HG03354 (cell line): ENCODE results near the gene AGBL1.

ENCODE experiments used
- ATAC-seq: cut with Tn5 transposase; IDR thresholded peaks from one replicate; pipeline ENCODE4 v1.9.1; 2021; ENCODE audit warnings: mild to moderate bottlenecking; ENCODE audit not compliant: unreplicated experiment, poor library complexity, severe bottlenecking

Gene AGBL1

DNA sequence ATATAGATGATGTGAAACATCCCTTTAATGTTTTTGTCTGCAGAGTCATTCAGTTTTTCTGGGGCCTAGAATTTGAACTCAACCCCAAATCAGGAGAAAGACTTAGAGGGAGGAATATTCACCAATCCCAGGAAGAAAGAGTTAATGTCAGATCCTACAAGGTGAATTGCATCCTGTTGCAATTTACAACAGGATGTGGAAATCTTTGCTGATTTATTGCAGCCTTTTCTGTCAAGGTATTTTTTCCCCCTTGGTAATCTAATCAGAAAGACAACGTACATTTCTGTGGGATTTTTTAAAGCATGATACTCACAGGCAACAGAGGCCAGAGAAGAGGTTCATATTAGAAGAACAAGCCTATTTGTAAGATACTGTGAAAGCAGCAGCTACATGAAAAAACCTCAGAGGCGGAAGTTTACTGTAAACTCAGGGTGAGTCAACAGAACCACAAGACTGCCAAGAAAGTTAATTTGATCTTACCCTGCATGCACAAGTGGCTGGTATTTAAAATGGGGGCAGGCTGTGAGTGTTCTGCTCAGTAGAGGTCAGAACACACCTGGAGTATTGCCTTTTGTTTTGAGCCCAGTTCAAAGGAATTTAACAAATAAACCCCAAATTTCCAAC, 531.9 kb downstream of the AGBL1 start:
- no peak for ATAC-seq

DNA sequence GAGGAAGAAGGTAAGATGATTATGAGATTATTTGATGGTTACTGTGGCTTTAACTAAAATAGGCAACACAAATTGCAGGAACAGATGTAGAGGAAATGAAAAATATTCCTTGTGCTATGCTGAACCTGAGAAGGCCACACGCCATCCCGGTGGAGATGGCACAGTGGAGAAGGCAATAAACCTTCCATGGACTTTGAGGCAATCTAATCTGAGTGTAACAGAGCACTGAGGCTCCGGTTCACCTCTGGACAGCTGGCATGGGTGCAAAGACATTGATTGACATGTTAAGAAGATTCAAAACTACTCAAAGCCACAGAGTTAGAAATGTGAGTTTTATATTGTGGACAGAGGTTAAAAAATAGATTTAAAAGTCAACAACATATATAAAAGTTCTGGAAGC, 535.7 kb downstream of the AGBL1 start:
- ATAC-seq = no peak

DNA sequence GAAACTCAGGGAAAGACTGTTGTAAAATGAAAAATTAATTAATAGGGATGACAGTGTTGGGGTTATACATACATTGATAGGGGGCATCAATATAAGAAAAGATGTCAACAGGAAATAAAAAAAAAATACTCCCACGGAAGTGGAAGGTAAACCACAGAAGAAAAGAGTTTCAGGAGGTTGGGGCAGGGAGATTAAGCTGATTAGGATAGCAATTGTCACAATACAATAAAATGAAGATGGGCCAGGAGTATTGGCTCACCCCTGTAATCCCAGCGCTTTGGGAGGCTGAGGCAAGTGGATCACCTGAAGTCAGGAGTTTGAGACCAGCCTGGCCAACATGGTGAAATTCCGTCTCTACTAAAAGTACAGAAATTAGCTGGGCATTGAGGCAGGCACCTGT, 536.1 kb downstream of the AGBL1 start:
- ATAC-seq = no peak

DNA sequence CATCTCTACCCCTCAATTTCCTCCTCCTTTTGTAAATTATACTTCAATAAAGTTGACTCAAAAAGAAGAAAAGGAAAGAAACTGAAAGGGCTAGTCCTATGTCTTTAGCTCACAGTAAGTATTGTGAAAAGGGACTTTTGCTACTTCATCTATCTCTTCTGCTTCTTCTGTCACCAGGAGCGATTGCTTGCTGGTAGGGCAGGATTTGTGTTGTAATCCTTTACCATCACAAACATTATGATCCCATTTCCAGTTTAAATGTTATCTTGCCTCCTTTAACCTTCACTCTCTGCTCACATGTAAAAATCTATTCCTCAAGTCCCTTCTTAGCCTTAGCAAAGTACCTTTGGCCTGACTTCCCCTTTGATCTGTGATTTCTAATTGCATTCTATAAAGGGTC, 537.1 kb downstream of the AGBL1 start:
- ATAC-seq = no peak

DNA sequence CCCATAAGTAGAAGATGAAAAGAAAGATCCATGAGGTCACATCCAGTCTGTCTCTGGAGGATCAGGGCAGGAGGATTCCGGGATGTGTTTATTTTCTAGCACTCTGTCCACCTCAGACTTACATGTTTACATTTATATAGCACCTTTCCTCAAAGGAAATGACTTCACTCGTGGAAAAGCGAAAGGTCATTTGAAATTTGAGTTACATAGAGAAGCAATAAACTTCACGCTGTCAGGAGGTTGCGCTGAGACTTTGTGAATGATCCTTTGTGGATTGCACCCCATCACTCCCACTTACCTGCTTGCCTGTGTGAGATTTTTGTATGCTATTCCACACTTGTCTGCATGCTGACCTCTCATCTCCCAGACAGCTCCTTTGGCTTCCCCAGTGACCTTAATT, 540.5 kb downstream of the AGBL1 start:
- no peak for ATAC-seq

DNA sequence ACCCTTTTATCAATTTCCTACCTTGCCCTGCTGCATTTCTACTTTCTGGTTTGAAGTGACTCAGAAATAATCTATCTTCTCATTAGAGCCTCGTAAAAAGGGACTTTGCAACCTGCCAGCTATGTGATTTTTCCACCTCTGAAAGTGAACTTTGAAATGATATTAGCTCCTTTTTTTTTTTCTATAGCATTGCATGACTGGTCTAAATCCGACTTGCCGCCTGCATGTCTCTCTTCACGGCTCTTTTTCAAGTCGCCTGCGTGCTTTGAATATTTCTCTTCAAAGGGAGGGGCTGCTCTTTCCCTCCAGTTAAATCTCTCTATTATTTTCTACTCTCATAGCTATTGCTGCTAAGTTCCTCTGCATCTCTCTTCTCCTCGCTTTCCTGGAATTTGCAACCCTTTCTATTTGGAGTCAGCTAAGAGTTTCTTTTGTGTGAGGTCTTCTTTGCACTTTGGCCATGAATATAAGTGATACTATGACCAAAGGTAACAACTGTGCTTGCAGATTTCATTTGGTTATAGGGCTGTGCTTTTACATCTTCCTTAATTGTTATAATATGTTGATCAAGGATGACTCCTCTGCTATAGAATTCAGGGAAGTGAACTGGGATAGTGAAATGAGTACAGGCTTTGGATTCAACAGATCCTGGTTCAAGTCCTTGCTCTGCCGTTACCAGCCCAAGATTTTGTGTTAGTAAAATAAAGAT, 541.1 kb downstream of the AGBL1 start:
- ATAC-seq = no peak

DNA sequence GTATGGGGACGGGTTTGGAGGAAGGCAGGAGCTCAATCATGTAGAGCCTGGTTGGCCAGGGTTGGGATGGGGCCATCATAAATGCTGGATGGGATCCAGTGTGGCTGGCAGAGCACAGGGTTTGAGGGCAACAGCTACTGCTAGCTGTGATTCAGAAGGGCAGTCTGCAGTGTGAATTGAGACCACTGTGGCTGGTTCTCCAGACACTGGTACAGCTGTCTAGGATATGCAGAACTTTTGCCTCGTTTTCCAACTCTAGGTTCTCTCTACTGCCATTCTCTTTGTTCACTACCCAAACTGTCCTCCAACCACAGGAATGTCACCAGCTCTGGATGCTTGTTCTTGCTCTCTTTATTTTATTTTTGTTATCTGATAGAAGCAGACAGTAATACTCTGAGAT, 543.6 kb downstream of the AGBL1 start:
- ATAC-seq = no peak

DNA sequence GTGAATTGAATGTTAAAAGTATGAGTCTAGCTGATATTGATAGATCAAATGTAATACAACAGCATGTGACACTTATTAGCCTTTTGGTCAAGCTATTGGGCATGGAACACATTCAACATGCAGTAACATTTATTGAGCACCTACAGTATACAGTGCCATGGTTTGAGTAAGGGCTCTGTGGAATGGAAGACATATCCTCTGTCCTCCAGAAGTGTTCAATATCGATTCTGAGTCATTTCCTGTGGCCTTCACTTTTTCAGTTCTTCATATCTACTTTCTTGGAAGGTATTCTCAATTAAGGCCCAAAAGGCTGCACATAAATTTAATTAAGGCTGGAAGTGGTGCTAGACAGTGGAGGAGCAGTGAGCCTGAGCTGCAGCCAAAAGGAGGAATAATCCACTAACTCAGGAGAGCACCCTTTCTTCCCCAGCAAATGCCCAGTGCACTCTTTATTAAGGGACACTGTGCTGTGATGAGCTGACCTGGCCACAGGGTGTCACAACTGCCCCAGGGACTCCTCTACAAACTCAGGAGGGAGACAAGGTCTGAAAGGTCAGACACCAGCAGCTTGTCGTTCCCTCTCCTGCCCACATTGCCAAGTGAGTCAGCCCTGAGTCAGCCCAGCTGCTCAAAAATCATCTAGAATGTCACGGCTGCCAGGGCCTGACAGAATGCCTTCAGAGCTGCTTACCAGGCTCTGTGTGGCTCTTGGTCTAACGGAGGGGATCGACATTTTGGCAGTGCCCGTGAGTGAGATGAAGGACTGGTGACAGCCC, 544.8 kb downstream of the AGBL1 start:
- ATAC-seq = no peak

DNA sequence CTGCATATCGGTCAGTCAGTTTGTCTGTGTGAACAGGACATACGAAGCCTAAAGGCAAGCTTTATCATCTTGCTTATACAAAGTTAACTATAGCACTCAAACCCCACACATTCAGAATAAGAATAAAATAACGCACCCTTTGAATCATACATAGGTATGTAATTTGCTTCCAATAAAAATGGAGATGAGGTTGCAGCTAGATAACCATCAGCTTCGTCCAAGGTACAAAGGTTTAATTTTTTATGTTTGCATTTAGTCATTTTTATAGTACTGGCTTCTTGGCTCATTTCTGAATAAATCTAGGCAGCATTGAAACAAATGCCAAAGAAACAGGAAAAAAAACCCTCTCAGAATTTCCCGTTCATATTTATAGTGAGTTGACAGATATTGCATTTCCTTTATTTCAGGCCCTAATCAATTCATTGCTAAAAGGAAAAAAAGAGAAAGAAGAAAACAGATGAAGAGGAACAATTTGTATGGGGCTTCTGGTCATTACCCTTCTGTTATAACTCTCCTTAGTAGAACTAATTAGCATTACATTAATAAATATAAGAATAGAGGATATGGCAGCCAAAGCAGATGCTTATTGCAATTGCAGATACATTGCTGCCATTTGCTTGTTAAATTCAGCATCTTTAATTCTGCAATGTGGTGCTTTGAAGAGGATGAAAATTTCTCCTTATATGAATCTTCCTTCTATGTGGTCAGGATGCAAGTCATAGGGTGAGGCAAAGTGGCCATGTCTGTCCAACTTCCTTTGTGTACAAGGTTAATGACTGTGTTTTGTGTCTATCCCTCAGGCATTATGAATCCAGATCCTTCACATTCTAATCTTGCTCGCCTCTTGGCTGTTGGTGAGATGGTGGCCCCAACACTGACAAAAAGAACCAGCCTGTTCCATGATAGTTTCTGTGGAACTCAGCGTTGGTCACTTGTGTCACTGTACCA, 550.0 kb downstream of the AGBL1 start:
- no peak for ATAC-seq

DNA sequence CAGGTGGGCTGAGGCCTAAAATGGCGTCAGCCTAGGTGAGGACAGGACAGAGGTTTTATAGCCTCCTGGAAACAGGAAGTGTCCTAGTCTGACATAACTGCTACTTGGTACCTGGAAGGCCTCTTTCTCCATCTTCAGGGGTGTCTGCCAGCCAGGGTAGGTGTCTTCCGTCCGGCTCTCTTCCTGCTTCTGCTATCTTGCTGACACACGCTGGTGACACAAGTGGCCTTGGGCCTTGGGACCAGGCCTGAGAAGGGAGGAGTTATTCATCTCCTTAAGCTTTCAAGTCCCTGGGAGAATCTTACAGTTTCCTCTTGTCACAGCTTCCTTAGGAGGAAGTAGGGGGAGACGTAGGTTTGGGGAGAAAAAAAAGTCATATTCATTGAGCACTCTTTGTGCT, 551.3 kb downstream of the AGBL1 start:
- ATAC-seq = no peak

DNA sequence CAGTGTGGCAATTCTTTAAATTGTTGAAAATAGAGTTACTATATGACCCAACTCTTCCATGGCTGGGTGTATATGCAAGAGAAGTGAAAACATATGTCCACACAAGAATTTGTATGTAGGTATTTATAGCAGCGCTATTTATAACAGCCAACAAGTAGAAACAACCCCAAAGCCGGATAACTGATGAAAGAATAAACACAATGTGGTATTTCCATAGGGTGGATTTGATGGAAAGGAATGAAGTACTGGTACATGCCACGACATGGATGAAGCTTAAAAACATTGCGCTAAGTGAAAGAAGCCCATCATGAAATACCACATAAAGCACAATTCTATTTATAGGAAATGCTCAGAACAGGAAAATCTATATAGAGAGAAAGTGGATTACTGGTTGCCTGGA, 554.5 kb downstream of the AGBL1 start:
- no peak for ATAC-seq

DNA sequence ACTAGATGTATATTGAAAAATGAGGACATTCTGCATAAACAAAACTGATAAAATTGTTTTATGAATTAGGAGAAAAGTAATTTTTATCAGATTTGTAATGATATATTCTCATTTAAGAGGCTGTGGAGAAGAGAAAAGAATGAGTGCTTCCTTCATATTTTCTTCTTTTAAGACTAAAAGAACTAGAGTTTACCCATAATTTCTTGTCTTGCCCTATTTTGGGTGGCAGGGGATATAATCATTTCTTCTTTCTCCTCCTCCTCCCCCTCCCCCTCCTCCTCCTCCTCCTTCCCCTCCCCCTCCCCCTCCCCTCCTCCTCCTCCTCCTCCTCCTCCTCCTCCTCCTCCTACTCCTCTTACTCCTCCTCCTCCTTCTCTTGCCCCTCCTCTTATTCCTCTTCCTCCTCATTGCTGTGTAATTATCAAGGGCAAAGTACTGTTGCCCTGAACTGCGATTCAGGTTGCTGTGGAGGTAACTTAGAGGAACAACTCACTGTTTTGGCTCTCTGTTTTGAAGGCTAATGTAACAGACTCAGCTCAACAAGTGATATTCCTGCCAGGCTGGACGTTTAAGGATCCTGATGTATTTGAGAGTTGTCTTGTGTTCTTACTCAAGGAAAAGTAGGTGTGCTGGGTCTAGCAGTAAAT, 555.4 kb downstream of the AGBL1 start:
- ATAC-seq = no peak

DNA sequence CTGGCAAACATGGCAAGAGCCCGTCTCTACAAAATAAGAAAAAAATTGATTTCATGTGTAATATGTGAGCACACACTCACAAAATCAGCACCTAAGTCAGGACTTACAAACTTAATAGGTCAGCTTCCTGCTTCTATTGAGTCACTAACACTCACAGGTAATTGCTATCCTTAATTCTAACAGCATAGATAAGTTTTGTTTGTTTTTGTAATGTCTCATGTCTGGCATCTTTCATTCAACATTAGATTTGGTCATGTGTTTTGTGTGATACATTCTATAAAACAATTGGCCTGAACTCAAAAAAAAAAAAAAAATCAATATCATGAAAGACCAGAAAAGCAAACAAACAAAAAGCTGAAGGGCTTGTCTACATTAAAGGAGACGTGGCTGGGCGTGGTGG, 564.7 kb downstream of the AGBL1 start:
- no peak for ATAC-seq

DNA sequence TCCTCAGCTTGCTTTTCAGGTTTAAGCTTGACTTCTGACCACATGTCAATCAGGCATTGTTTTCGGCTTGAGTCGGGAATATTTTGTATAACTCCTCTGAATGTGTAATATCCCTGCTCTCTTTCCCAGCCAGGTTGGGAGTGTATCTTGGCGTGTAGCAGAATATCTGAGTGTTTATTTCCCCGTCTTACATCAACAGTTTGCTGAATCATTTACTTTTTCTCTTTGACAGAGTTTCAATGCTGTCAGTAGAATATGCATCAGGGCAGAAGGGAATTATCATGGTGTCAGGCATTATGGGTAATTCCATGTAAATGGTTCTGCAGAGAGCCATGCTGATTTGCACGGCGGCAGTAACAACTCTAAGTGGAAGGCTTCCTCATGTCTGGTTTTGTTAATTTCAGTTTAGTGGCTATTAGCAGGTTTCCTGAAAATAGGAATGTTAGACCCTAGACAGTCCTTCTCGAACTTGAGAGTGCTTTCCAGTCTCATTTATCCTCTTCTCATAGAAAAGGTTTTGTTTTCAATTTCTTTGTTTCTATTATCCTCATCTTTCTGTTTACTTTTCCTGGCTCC, 566.3 kb downstream of the AGBL1 start:
- ATAC-seq = no peak

DNA sequence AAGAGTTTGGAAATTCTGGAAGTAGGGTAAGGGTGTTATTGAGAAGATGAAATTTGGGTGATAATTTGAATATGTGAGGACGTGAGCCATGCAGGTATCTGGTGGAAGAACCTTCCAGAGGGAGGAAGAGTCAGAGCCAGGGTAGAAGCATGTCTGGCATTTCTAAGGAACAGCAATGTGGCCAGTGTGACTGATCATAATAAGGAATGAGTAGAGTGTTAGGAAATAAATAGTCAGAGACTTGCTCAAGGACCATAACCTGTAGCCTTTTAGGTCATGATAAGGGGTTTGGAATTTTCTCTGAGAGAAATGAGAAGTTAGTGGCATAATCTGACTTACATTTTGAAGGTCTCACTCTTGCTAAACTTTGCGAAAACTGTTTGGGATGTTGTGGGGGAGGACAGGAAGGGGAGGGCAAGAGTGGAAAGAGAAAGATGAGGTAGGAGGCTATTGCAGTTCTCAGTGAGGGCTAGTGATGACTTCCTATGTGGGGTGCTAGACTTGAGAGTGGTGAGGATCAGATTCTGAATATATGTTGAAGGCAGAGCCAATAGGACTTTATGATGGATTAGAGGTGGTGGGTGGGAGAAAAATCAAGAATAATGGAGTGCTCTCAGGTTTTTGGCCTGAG, 568.3 kb downstream of the AGBL1 start:
- no peak for ATAC-seq

DNA sequence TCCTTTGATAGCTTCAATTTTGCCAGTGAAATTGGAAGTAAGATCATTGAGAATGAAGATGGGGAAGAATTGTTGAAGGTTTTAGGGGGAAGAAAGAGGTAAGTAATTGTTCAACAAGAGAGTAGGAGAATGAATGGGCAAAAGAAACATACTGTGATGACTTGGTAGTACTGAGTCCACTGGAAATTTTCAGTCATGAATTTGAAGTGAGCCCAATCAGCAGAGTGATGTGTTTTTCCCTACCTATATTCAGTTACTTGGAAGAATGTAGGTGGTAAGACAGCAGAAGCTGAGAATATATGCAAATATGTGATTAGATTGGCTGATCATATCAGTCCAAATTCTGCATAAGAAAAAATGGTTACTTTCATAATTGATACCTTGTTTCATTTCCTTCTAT, 569.6 kb downstream of the AGBL1 start:
- ATAC-seq = no peak

DNA sequence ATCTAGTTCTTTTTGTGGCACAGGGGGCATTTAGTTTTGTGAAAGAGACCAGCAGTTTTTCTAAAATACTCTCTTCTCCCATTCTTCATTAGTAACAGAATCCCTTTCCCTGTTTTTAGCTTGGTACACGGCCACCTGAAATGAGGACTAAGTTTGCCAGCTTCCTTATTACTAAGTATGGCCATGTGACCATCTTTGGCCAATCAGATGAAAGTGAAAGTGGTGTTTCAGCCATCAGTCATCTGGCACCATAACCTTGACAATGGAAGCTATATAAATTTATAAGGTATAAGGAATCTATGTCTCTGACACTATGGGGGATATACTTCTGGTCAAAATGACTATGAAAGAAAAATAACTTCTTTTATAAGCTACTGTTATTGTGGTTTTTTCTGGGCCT, 570.4 kb downstream of the AGBL1 start:
- no peak for ATAC-seq

DNA sequence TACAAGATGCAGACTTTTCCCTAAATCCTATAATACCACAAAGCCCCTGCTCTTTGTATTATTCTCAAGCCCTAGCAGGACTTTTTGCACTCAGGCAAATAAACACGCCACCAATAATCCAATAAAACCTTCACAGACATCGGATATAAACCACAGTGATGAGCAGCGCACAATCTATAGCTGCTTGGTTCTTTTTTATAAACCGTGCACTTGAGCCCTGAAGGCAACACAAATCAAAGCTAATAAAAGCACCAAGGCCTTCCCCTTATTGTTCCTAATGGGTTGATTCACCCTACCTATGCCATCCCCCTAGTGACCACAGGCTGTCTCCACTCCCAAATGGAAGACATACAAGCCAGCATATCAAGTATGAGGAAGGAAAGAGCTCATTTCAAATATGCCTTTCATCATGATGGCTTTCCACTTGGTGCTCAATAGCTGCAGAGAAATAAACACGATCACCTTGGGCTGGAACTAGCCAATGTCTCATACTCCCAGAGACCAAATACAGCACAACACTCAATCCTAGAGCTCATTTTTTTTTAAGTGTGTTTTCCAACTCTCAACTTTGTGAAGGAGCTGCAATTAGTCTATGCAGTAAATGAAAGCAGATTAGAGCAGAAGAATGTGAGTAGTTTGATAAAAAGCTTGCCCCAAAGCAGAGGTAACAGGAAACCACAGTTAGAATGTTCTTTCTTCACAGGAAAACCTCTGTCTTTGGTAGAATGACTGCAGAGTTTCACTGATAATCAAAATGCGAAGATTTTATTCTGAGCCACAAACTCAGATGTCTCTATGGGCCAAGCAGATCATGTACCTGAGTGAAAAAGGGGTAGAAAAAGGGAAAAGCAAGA, 573.9 kb downstream of the AGBL1 start:
- ATAC-seq = no peak
